Chondrocyte (in vitro differentiated cells): ENCODE measurements around the gene MED13L. TPM values are rescaled to one million over a fixed set of nuclear protein-coding genes. Genes with fewer than 3 reads are reported as not detected.

Experiments
- DNase-seq: peaks from one replicate; pipeline ENCODE4 v3.0.0; 2021; ENCODE audit warnings: mixed read lengths, low spot score
- H3K27ac Mint-ChIP-seq: one replicate; pipeline ENCODE4 v1.8.0; 2021; ENCODE audit warnings: mild to moderate bottlenecking, moderate library complexity, mixed read lengths; ENCODE audit not compliant: unreplicated experiment
- H3K27me3 Mint-ChIP-seq: 2 replicates; pipeline ENCODE4 v1.8.0; 2021; ENCODE audit warnings: low read depth, mixed read lengths
- H3K36me3 Mint-ChIP-seq: 2 replicates; pipeline ENCODE4 v1.8.0; 2021; ENCODE audit warnings: low read depth, mixed read lengths
- H3K4me1 Mint-ChIP-seq: 2 replicates; pipeline ENCODE4 v1.8.0; 2021; ENCODE audit warnings: low read depth, mild to moderate bottlenecking, mixed read lengths
- H3K4me3 Mint-ChIP-seq: one replicate; pipeline ENCODE4 v1.8.0; 2021; ENCODE audit warnings: mild to moderate bottlenecking, moderate library complexity, mixed read lengths; ENCODE audit not compliant: unreplicated experiment
- H3K9me3 Mint-ChIP-seq: 2 replicates; pipeline ENCODE4 v1.8.0; 2021; ENCODE audit warnings: low read depth, mixed read lengths
- CTCF ChIP-seq: fragments of 200-600 bp; sonication (generic); IDR thresholded peaks from 2 replicates; pipeline ENCODE4 v1.5.0; 2021; ENCODE audit warnings: antibody characterized with exemption, mild to moderate bottlenecking, moderate library complexity
- total RNA-seq: library from RNA; stranded (reverse); gene quantifications from 3 replicates; pipeline ENCODE4 v1.2.1, GENCODE V29; 2021

Gene MED13L
- total RNA-seq, 1 donor from 2014 or later, result 162 TPM

- no peaks in the 10 kb centered on the region for H3K27me3 Mint-ChIP-seq
- peaks cover 81% of the 10 kb centered on the region for H3K4me1 Mint-ChIP-seq
- H3K36me3 Mint-ChIP-seq, result peaks cover 1% of the 10 kb centered on the region
- no peak for DNase-seq
- no peak overlapping the region for H3K4me3 Mint-ChIP-seq
- peak overlapping the region; percentile 96 for H3K27ac Mint-ChIP-seq
- no peaks in the 10 kb centered on the region for H3K9me3 Mint-ChIP-seq
- TF ChIP-seq CTCF, result no peak
Observed at GRCh38 chr12:116150001-116150400, 127.5 kb downstream of the MED13L start.

- no peaks in the 10 kb centered on the region for H3K9me3 Mint-ChIP-seq
- H3K4me1 Mint-ChIP-seq, result peaks cover 87% of the 10 kb centered on the region
- no peaks in the 10 kb centered on the region for H3K27me3 Mint-ChIP-seq
- no peak overlapping the region for H3K4me3 Mint-ChIP-seq
- no peak for DNase-seq
- peak overlapping the region; percentile 96 for H3K27ac Mint-ChIP-seq
- peaks cover 1% of the 10 kb centered on the region for H3K36me3 Mint-ChIP-seq
- no peak for TF ChIP-seq CTCF
Observed at GRCh38 chr12:116148844-116149243, 128.6 kb downstream of the MED13L start.

GRCh38 chr12:116146386-116146785 lies 131.1 kb downstream of the MED13L start:
- Mint-ChIP-seq H3K4me3 (no peak overlapping the region), H3K4me1 (peaks cover 87% of the 10 kb centered on the region), H3K27me3 (no peaks in the 10 kb centered on the region), H3K27ac (peak overlapping the region; percentile 73), H3K36me3 (peaks cover 1% of the 10 kb centered on the region), H3K9me3 (no peaks in the 10 kb centered on the region)
- DNase-seq, result no peak
- TF ChIP-seq CTCF, result no peak

- TF ChIP-seq CTCF, result no peak
- Mint-ChIP-seq H3K36me3 (peaks cover 1% of the 10 kb centered on the region), H3K4me3 (no peak overlapping the region), H3K9me3 (no peaks in the 10 kb centered on the region), H3K27me3 (no peaks in the 10 kb centered on the region), H3K4me1 (peaks cover 83% of the 10 kb centered on the region), H3K27ac (peak overlapping the region; percentile 73)
- DNase-seq, result no peak
Observed at GRCh38 chr12:116145451-116145850, 132.0 kb downstream of the MED13L start.

- Mint-ChIP-seq H3K9me3 (no peaks in the 10 kb centered on the region), H3K4me1 (peaks cover 83% of the 10 kb centered on the region), H3K27me3 (no peaks in the 10 kb centered on the region), H3K4me3 (peak overlapping the region; percentile 51), H3K27ac (peak overlapping the region; percentile 99), H3K36me3 (peaks cover 1% of the 10 kb centered on the region)
- TF ChIP-seq CTCF, result no peak
- DNase-seq, result no peak
Observed at GRCh38 chr12:116144384-116144783, 133.1 kb downstream of the MED13L start.
